Measurements from ENCODE around the gene LRRC56.

LRRC56 gene

GRCh38 chr11:528166-528814 lies 9.0 kb upstream of the LRRC56 start:
- H3K4me3 ChIP-seq (ENCODE audit: low read length), result no peak overlapping the region
- DNase-seq (ENCODE audit: low read depth), result no peak
- no peak for TF ChIP-seq CTCF (IDR thresholded peaks at IDR 0.05; ENCODE audit: insufficient read depth, low read depth, low read length, missing control alignments)

GRCh38 chr11:528815-529727 lies 8.3 kb upstream of the LRRC56 start:
- no peak overlapping the region for H3K4me3 ChIP-seq (ENCODE audit: low read length)
- DNase-seq (ENCODE audit: low read depth), result no peak
- TF ChIP-seq CTCF (IDR thresholded peaks at IDR 0.05; ENCODE audit: insufficient read depth, low read depth, low read length, missing control alignments), result no peak

- TF ChIP-seq CTCF (IDR thresholded peaks at IDR 0.05; ENCODE audit: insufficient read depth, low read depth, low read length, missing control alignments), result no peak
- DNase-seq (ENCODE audit: low read depth), result no peak
- H3K4me3 ChIP-seq (ENCODE audit: low read length), result no peak overlapping the region
These were observed 7.5 kb upstream of the LRRC56 start for GRCh38 chr11:529728-530411.

GRCh38 chr11:530960-531831 lies 6.1 kb upstream of the LRRC56 start:
- no peak for TF ChIP-seq CTCF (IDR thresholded peaks at IDR 0.05; ENCODE audit: insufficient read depth, low read depth, low read length, missing control alignments)
- no peak for DNase-seq (ENCODE audit: low read depth)
- H3K4me3 ChIP-seq (ENCODE audit: low read length), result no peak overlapping the region

- no peak for DNase-seq (ENCODE audit: low read depth)
- no peak for TF ChIP-seq CTCF (IDR thresholded peaks at IDR 0.05; ENCODE audit: insufficient read depth, low read depth, low read length, missing control alignments)
- no peak overlapping the region for H3K4me3 ChIP-seq (ENCODE audit: low read length)
These were observed 5.3 kb upstream of the LRRC56 start for GRCh38 chr11:531919-532526.

- DNase-seq (ENCODE audit: low read depth), result no peak
- H3K4me3 ChIP-seq (ENCODE audit: low read length), result no peak overlapping the region
- TF ChIP-seq CTCF (IDR thresholded peaks at IDR 0.05; ENCODE audit: insufficient read depth, low read depth, low read length, missing control alignments), result no peak
These were observed 4.8 kb upstream of the LRRC56 start for GRCh38 chr11:532527-532985.

Measured in epithelial cell of esophagus (primary cell).